A549 (cell line): ENCODE measurements around the gene TFE3. TPM values are rescaled to one million over a fixed set of nuclear protein-coding genes. Genes with fewer than 3 reads are reported as not detected.

Source experiments
- ATAC-seq, 2 experiments: fragments of 200-7000 bp in 1 of 2; fragments of >200 bp in 1 of 2; cut with Nextera tagmentation in 1 of 2; cut with Tn5 transposase in 1 of 2; 3 replicates each; pipeline versions ENCODE4 v1.8.0 to v1.9.1; 2018 to 2020; ENCODE audit warnings: mild to moderate bottlenecking in 1 of 2, moderate library complexity in 1 of 2
- CTCF ChIA-PET: fragments of 300-600 bp; sonication (Branson Sonifier 250); formaldehyde crosslinking; extraction: SDS; loops from one replicate; lab custom pipeline; 2021; ENCODE audit warnings: antibody characterized with exemption, inconsistent platforms; lab: Yijun Ruan, JAX
- POLR2A ChIA-PET: fragments of 350-600 bp; formaldehyde crosslinking; extraction: SDS; loops from one replicate; lab custom pipeline; 2021; ENCODE audit warnings: antibody characterized with exemption, inconsistent platforms; lab: Yijun Ruan, JAX
- DNase-seq, 2 experiments: peaks; one replicate each; pipeline versions ENCODE4 v3.0.0 to v3.0.0-alpha.2; 2011 to 2016; ENCODE audit warnings: low read depth in 1 of 2, low spot score in 1 of 2
- FAIRE-seq: peaks from 2 replicates; lab custom pipeline; 2011; peaks lifted over from hg19 to GRCh38; lab: Jason Lieb, UNC
- H3K27ac ChIP-seq, 2 experiments: fragments of >200 bp; sonication (Bioruptor Twin); formaldehyde crosslinking; 3 replicates each; pipeline ENCODE4 v1.5.1; 2016 to 2017
- H3K4me1 ChIP-seq: fragments of >200 bp; sonication (Bioruptor Twin); formaldehyde crosslinking; 3 replicates; pipeline ENCODE4 v1.6.1; 2016
- H3K4me2 ChIP-seq: fragments of >200 bp; sonication (Bioruptor Twin); formaldehyde crosslinking; 3 replicates; pipeline ENCODE4 v1.6.1; 2016
- H3K4me3 ChIP-seq: fragments of >200 bp; sonication (Bioruptor Twin); formaldehyde crosslinking; 3 replicates; pipeline ENCODE4 v1.5.1; 2016
- H3K9me3 ChIP-seq: fragments of >200 bp; sonication (Bioruptor Twin); formaldehyde crosslinking; 3 replicates; pipeline ENCODE4 v1.6.1; 2016
- CBX2 ChIP-seq: fragments of 200-600 bp; sonication (generic); IDR thresholded peaks from 2 replicates; pipeline ENCODE4 v1.6.1; 2016; ENCODE audit warnings: low read depth, mild to moderate bottlenecking, borderline replicate concordance
- CHD2 ChIP-seq: fragments of 150-350 bp; IDR thresholded peaks from 2 replicates; pipeline ENCODE4 v1.6.1; 2014; ENCODE audit warnings: low read length; ENCODE audit not compliant: partially characterized antibody
- E2F6 ChIP-seq: IDR thresholded peaks from 2 replicates; pipeline ENCODE4 v1.6.1; 2012; ENCODE audit warnings: low read depth, borderline replicate concordance
- FOSL2 ChIP-seq, 2 experiments: fragments of 450-650 bp in 1 of 2; fragments of >200 bp in 1 of 2; sonication (Bioruptor Twin) in 1 of 2; formaldehyde crosslinking; IDR thresholded peaks; 2 replicates each; pipeline versions ENCODE4 v1.5.0 to v1.6.1; 2016 to 2020; ENCODE audit warnings: mild to moderate bottlenecking in 1 of 2, moderate library complexity in 1 of 2
- GATA3 ChIP-seq: IDR thresholded peaks from 2 replicates; pipeline ENCODE4 v1.6.1; 2012; ENCODE audit warnings: borderline replicate concordance
- HDAC2 ChIP-seq: fragments of 200-600 bp; sonication (generic); IDR thresholded peaks from 2 replicates; pipeline ENCODE4 v1.6.1; 2016
- HES2 ChIP-seq: fragments of >200 bp; sonication (Bioruptor Twin); formaldehyde crosslinking; IDR thresholded peaks from 2 replicates; pipeline ENCODE4 v1.6.1; 2016
- HOXB13 ChIP-seq: fragments of 250-450 bp; sonication (Bioruptor Pico); IDR thresholded peaks from 2 replicates; pipeline ENCODE4 v1.5.0; 2020; ENCODE audit warnings: low read depth, mild to moderate bottlenecking, moderate library complexity
- HOXB5 ChIP-seq: fragments of 250-450 bp; sonication (Bioruptor Pico); IDR thresholded peaks from 2 replicates; pipeline ENCODE4 v1.5.0; 2020; ENCODE audit warnings: mild to moderate bottlenecking, moderate library complexity
- JUN ChIP-seq, 2 experiments: fragments of >200 bp; sonication (Bioruptor Twin); formaldehyde crosslinking; IDR thresholded peaks; 2 replicates in 1 of 2; 3 replicates in 1 of 2; pipeline ENCODE4 v1.6.1; 2016 to 2017
- KDM1A ChIP-seq: fragments of 200-600 bp; sonication (generic); IDR thresholded peaks from 2 replicates; pipeline ENCODE4 v1.6.1; 2016; ENCODE audit warnings: low read depth, mild to moderate bottlenecking
- KDM5A ChIP-seq: fragments of 200-600 bp; sonication (generic); IDR thresholded peaks from 2 replicates; pipeline ENCODE4 v1.6.1; 2016; ENCODE audit warnings: antibody characterized with exemption, mild to moderate bottlenecking
- NPAS2 ChIP-seq: fragments of 250-450 bp; sonication (Bioruptor Pico); IDR thresholded peaks from 2 replicates; pipeline ENCODE4 v1.8.0; 2022; ENCODE audit warnings: mild to moderate bottlenecking, moderate library complexity, borderline replicate concordance
- PBX3 ChIP-seq: IDR thresholded peaks from 2 replicates; pipeline ENCODE4 v1.6.1; 2012
- PHF8 ChIP-seq: fragments of 200-600 bp; sonication (generic); IDR thresholded peaks from 2 replicates; pipeline ENCODE4 v1.6.1; 2016; ENCODE audit warnings: low read depth, mild to moderate bottlenecking, antibody characterized with exemption, moderate library complexity, borderline replicate concordance
- POLR2A ChIP-seq: IDR thresholded peaks from 2 replicates; pipeline ENCODE4 v1.6.1; 2012; ENCODE audit warnings: mild to moderate bottlenecking, low read length
- RARB ChIP-seq: fragments of 250-450 bp; sonication (Bioruptor Pico); IDR thresholded peaks from 2 replicates; pipeline ENCODE4 v1.8.0; 2021; ENCODE audit warnings: mild to moderate bottlenecking, moderate library complexity
- RNF2 ChIP-seq: fragments of 200-600 bp; sonication (generic); IDR thresholded peaks from 2 replicates; pipeline ENCODE4 v1.6.1; 2016; ENCODE audit warnings: low read depth, mild to moderate bottlenecking, antibody characterized with exemption, moderate library complexity, borderline replicate concordance
- SMC3 ChIP-seq: fragments of >200 bp; sonication (Bioruptor Twin); formaldehyde crosslinking; IDR thresholded peaks from 3 replicates; pipeline ENCODE4 v1.6.1; 2018; ENCODE audit warnings: inconsistent platforms
- TP53 ChIP-seq: fragments of 250-450 bp; sonication (Bioruptor Pico); IDR thresholded peaks from 2 replicates; pipeline ENCODE4 v1.5.0; 2021; ENCODE audit warnings: mild to moderate bottlenecking, moderate library complexity
- ZSCAN20 ChIP-seq: fragments of 250-450 bp; sonication (Bioruptor Pico); IDR thresholded peaks from 2 replicates; pipeline ENCODE4 v1.8.0; 2022; ENCODE audit warnings: mild to moderate bottlenecking, moderate library complexity
- WGBS: methylation state at CpG from one replicate; pipeline ENCODE4 v1.1.6; 2017; ENCODE audit errors: missing lambda C conversion rate; 5-methylcytosine and 5-hydroxymethylcytosine counted together
- polyA plus RNA-seq, 4 experiments: library from polyadenylated mRNA; depleted of rRNA in 3 of 4; stranded (reverse); fragments of >200 nt; fragmentation: RNase III in 1 of 4; extraction: RNeasy Plus Mini Kit Qiagen cat#74134 plus additional on column Dnase treatment in 1 of 4; gene quantifications; 2 replicates in 3 of 4; 3 replicates in 1 of 4; pipeline ENCODE4 v1.2.3, GENCODE V29; 2011 to 2017
- TF ChIP-seq, protein P1 (sequence below): IDR thresholded peaks from 2 replicates; pipeline ENCODE4 v1.6.1; 2012
- TF ChIP-seq, protein P2 (sequence below): fragments of >200 bp; sonication (Bioruptor Twin); formaldehyde crosslinking; IDR thresholded peaks from 3 replicates; pipeline ENCODE4 v1.6.1; 2016

Gene TFE3
- polyA plus RNA-seq, 2 of the 4 experiments (the other 2 are of a cell fraction) = 16.1 to 56.3 TPM

- Histone ChIP-seq H3K4me3 (peak within 1 kb of the TSS; percentile 89), H3K4me1 (0 out of 3 replicates have a peak, but pooled peaks cover 2% of the 10 kb centered on the region)
- CTCF ChIA-PET = interaction anchor here (0.7 to 1.4 kb wide), 3 partner anchors 10 to 44 kb away, joined by 3 to 4 read pairs (median 3); partner anchors contain the start of gene GPKOW
- TF ChIP-seq JUN (IDR thresholded peaks at IDR 0.05) = peak; percentile 61 to 76; a peak in 3 of 5 replicates
- TF ChIP-seq PBX3 = peak; percentile 74; the same call in 1 of the 2 replicates
- no peak for TF ChIP-seq SMC3
- 0 out of 2 replicates have a peak, but pooled peaks have one; percentile 41 for TF ChIP-seq RARB (CRISPR knock-in tag)
- TF ChIP-seq HOXB13 (CRISPR knock-in tag) = no peak
- no peak for TF ChIP-seq KDM1A
- TF ChIP-seq CBX2 = no peak
- TF ChIP-seq, protein P1, sequence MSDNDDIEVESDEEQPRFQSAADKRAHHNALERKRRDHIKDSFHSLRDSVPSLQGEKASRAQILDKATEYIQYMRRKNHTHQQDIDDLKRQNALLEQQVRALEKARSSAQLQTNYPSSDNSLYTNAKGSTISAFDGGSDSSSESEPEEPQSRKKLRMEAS = peak; percentile 93
- TF ChIP-seq NPAS2 (CRISPR knock-in tag) = no peak
- TF ChIP-seq HDAC2 = no peak
- TF ChIP-seq, protein P2, sequence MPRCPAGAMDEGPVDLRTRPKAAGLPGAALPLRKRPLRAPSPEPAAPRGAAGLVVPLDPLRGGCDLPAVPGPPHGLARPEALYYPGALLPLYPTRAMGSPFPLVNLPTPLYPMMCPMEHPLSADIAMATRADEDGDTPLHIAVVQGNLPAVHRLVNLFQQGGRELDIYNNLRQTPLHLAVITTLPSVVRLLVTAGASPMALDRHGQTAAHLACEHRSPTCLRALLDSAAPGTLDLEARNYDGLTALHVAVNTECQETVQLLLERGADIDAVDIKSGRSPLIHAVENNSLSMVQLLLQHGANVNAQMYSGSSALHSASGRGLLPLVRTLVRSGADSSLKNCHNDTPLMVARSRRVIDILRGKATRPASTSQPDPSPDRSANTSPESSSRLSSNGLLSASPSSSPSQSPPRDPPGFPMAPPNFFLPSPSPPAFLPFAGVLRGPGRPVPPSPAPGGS = peak; percentile 70; the same call in 2 of the 3 replicates
- TF ChIP-seq E2F6 = peak; percentile 97
- peak; percentile 68; the same call in 1 of the 2 replicates for TF ChIP-seq TP53
- peak; percentile 65; the same call in 1 of the 2 replicates for TF ChIP-seq PHF8
- TF ChIP-seq GATA3 = no peak
- peak; percentile 58 for TF ChIP-seq CHD2
- TF ChIP-seq KDM5A = no peak
- TF ChIP-seq POLR2A = peak; percentile 44; the same call in 1 of the 2 replicates
- no peak for TF ChIP-seq HES2
- peak; percentile 55 for TF ChIP-seq FOSL2 (IDR thresholded peaks at IDR 0.05)
- peak; percentile 96 for TF ChIP-seq FOSL2 (CRISPR knock-in tag; IDR thresholded peaks at IDR 0.05)
- TF ChIP-seq, all 56 proteins: peak for 11
- DNase-seq (peak; percentile 78 to 89), ATAC-seq (peak; percentile 87 to 90), FAIRE-seq (peak; percentile 91)
- Histone ChIP-seq H3K27ac (peak within 1 kb of the TSS; percentile 86 to 98), H3K4me2 (peak within 1 kb of the TSS; percentile 92), H3K9me3 (no peaks in the 10 kb centered on the region)
- 0% methylated on average over 23 of the region's 55 CpGs for WGBS
- POLR2A ChIA-PET = interaction anchor here (0.6 to 0.8 kb wide), 2 partner anchors 21 to 75 kb away, joined by 3 to 11 read pairs; no protein-coding TSS in a partner anchor
Observed at GRCh38 chrX:49079489-49080428, 36.6 kb upstream of the TFE3 start, which contains the start of gene WDR45. WDR45 (minus strand) TSS chrX:49079887; CDS start chrX:49078095, 1,792 bp downstream.

GRCh38 chrX:49077941-49078340, 34.8 kb upstream of the TFE3 start:
- H3K4me3 ChIP-seq = no peak overlapping the region
- H3K4me1 ChIP-seq = peaks cover 7% of the 10 kb centered on the region; the same call in 2 of the 3 replicates
- ChIA-PET POLR2A (no interaction called here), CTCF (interaction anchor here (0.6 kb wide), 1 partner anchor 73 kb away, joined by 5 read pairs; no protein-coding TSS in a partner anchor)
- 75% methylated on average over 5 of the region's 5 CpGs for WGBS
- FAIRE-seq (peak; percentile 65), ATAC-seq (no peak), DNase-seq (no peak)
- TF ChIP-seq RNF2 (no peak), ZSCAN20 (no peak), HOXB5 (CRISPR knock-in tag) (no peak), HDAC2 (no peak)
- H3K27ac ChIP-seq = no peak overlapping the region
- H3K9me3 ChIP-seq = no peaks in the 10 kb centered on the region
- H3K4me2 ChIP-seq = no peak overlapping the region
